HL-60/S4 (cell line): ENCODE results near the gene COL4A6.

ENCODE experiments used
- in situ Hi-C: fragments of 300-500 bp; cut with MboI; formaldehyde crosslinking; loops from 2 replicates; pipeline ENCODE4 v1.14.3; 2022; ENCODE audit warnings: low sequenced_read_pairs

COL4A6 gene

GRCh38 chrX:108219949-108220601, 218.1 kb downstream of the COL4A6 start:
- in situ Hi-C loops: no loop called here

DNA sequence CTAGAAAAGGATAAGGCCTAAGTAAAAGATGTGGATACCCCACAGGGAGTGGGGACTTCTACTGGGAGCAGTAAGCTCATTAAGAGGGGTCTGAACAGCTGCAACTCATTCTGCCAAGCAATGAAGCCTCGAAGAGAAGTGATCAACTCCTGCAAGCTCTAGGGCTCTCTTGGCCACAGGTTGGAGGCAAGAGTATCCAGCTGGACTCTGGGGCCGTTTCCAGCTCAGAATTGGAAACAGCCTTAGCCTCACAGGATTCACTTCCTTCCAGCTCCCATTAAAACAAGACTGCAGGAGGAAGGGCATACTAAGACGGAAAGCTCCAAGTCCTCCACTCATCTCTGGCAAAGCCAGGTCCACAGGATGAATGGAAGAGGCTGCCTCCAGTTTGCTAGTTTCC, 220.3 kb downstream of the COL4A6 start:
- in situ Hi-C loops: no loop called here

DNA sequence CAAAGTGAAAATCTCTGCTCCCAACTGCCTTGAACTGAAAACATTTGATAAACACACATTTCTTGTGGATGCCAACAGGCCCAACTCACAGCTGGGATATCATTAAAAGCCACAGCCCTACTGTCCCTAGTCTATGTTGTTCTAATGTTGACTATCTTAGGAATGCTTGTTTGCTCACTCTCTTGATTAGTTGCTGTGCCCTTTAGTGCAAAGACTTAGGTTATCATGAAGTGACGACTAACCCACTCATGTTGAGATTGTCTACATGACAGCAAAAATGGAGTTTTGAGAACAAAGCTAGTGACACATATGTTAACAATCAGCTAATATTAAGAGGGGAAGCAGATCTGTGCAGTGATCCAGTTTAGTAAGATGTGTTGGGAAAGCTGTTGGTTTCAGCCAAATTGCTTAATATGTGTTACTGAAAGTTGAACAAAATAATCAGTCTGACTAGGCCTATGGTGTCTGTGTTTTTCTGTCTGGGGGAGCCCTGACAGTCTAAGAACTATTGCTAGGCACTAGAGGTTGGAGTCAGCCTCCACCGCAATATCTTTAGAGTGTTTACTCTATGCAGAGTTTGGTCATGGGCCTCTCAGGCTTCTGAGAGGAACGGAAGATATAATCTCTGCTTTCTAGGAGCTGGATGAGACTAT, 221.2 kb downstream of the COL4A6 start:
- in situ Hi-C loops: no loop called here

GRCh38 chrX:108216405-108216804, 221.8 kb downstream of the COL4A6 start:
- in situ Hi-C loops: no loop called here

DNA sequence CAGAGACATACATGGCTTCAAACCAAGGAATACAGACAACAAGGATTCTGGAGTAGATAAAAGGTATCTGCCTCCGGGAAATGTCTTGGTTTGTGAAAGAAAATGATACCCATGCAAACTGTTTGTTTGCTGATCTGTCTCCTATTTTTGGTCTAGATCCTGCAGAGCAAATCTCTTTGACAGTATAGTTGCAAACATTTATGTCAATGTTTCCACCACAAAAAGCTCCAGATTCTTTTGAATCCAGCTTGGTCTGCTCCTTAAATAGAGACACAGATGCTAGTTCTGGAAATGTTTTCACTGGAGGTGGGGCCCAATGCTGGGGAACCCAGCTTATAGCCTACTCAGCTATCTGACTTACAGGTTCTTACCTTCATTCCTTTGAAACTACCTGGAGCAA, 226.9 kb downstream of the COL4A6 start:
- in situ Hi-C loops: no loop called here

GRCh38 chrX:108209006-108209554, 229.1 kb downstream of the COL4A6 start:
- in situ Hi-C loops: no loop called here

DNA sequence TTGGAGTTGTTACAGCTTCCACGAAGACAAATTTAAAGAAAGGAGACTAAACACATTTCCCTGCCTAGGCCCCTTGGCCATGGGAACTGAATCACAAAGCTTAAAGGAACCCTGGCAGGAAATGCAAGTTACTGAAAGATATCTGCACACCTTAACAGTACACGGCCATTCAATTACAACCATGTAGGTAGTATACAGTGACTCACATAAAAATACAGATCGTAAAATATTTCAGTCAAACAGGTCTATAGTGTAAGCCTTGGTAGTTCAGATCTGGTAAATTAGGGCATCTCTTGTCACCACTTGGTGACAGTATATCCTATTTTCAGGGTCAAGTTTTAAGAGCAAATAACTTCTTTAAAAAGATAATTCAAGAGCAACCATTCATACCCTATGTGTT, 234.7 kb downstream of the COL4A6 start:
- in situ Hi-C loops: no loop called here

- in situ Hi-C loops: no loop called here
Measured at GRCh38 chrX:108199691-108200090, 238.5 kb downstream of the COL4A6 start.

GRCh38 chrX:108199041-108199440, 239.2 kb downstream of the COL4A6 start:
- in situ Hi-C loops: no loop called here

DNA sequence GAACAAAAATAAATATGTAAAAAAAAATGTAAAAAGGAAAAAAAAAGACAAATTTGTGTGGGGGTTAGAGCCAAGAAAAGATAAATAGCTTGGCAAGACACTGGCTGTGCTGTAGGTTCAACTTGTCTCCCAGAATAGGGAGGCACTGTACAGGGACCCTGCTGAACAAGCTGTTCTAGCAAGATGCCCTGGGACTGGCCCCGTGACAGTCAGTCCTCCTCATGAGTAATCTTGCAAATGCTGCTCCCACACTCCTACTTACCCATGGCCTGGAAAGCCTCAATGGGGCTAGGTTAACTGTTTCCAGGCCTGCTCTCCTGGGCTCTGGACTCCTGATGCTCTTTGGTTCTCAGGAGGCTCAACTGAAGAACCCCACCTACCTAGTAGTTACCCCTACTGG, 239.8 kb downstream of the COL4A6 start:
- in situ Hi-C loops: no loop called here

DNA sequence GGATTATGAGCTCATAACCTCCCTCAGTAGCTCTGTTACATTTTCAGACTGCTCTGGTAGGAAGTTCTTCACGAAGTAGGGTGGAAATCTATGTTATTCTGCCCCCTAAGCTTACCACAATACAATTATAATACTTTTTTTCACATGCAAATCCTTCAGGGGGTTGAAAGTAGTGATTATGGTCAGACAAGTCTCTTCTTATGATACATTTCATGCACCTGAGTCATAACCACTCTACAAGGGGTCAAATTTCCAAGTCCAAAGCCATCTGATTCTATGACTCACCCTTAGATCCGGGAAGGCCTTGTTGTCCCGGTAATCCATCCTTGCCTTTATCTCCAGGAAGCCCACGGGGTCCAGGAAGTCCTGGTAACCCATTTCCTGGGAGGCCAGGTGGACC, 251.4 kb downstream of the COL4A6 start:
- in situ Hi-C loops: no loop called here

DNA sequence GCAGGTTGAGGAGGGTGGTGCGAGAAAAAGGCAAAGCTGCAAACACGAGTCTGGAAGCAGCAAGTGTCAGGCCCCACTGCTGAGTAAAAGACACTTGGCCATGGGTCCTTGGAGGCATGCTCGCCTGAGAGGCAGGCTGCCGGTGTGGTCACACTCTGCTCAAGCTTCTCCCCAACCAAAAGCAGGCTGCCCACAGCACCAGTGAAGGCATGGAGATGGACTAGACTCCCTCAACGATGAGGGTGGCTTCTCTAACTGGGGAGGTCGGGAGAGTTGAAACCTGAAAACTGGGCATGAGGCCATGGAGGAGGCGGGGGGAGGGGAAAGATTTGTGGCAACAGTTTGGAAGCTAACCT, 260.1 kb downstream of the COL4A6 start:
- in situ Hi-C loops: no loop called here

- in situ Hi-C loops: no loop called here
Measured at GRCh38 chrX:108177351-108178142, 260.7 kb downstream of the COL4A6 start.

DNA sequence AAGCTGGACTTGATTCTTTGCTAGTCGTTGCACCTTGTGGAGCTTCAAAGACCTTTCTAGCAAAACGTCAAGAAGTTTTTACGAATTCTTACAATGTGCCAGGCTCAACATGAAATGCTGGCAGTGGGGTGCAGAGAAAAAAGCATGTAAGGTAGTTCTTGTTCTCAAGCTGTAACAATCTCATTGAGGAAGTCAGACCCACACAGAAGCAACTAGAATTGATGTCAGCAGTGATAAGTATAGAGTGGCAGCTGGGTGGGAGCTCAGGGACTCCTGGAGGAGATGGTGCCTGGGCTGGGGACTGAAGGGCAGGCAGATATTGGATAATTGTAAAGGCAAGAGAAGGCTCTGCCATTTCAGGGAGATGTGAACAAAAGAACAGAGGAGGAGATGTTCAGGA, 264.3 kb downstream of the COL4A6 start:
- in situ Hi-C loops: no loop called here

DNA sequence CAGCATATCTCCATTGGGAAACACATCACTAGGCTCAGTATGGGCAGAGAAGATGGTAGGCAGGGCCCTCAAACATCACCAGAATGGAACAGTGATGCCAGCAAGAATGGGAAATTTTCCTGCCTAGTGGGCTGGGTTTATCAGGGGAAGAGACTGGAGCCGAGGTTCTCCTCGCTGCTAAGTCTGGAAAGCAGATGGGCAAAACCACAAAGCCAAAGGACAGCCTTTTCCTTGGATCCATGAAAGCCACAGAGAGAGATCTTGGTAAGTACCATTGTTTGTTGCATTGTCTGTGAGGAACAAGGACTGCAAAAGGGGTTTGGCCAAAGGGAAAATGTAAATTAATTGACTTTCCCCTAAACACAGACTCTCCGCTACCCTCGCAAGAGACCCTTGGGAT, 266.6 kb downstream of the COL4A6 start:
- in situ Hi-C loops: no loop called here

GRCh38 chrX:108169768-108170167, 268.5 kb downstream of the COL4A6 start:
- in situ Hi-C loops: no loop called here

DNA sequence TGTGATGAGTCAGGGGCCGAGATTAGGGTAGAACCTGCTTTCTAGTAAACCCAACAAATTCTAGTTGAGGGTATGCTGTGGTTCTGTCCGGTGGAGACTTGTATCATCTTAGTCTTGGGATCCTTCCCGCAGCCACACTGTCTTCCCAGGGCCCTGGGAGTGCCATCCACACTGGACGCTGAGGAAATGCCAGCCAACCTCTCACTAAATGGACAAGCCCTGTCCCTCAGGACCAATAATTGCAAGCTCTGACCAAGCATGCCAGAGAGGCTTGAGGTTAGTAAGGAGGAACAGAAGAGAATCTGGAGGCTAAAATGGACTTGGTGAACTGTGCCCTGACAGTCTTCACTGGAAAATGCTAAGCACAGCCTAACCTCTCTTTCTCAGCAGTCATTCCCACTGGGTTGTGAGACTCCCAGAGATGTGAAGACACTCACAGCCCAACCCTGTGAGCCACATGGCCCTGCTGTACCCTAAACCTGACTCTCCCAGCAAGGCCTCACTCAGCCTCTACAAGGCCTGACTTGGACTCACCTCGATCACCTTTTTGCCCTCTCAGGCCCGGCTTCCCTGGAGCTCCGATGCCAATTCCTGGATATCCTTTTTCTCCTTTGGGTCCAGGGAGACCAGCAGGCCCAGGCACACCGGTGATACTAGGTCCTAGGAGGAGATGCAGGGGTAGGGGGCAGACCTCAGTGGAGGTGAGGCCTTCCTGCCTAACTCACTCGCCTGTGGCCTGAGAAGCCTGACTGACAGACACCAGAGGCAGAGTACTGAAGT, 269.1 kb downstream of the COL4A6 start:
- in situ Hi-C loops: no loop called here

DNA sequence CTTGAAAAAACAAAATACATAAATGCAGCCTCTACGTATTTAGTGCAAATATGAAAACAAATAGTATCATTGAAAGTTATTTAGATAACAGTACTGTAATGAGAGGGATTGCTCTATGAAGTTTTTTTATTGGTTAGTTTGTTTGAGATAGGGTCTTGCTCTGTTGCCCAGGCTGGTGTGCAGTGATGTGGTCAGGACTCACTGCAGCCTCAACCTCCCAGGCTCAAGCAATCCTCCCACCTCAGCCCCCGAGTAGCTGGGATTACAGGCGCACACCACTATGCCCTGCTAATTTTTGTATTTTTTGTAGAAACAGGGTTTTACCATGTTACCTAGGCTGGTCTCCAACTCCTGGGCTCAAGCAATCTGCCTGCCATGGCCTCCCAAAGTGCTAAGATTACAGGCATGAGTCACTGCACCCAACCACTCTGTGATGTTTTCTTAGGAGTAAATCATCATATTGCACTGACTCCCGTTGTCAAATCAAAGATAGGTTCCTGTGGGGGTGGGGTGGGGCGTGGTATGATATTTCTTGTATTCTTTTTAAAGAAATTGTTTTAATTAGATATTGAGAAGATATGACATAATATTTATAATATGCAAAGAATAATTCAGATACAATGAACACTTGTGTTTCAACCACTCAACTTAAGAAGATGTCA, 270.9 kb downstream of the COL4A6 start:
- in situ Hi-C loops: no loop called here

GRCh38 chrX:108165383-108166111, 272.7 kb downstream of the COL4A6 start:
- in situ Hi-C loops: no loop called here
